SK-N-SH treated with all-trans-retinoic acid at 6 μM for 48 hours (cell line): ENCODE results near the gene MRGPRE.

ENCODE experiments used
- ATAC-seq: fragments of 200-7000 bp; cut with Tn5 transposase; 3 replicates; pipeline ENCODE4 v1.9.1; 2020; ENCODE audit warnings: mild to moderate bottlenecking, moderate library complexity
- ARNTL ChIP-seq: fragments of 450-650 bp; formaldehyde crosslinking; IDR thresholded peaks from 2 replicates; pipeline ENCODE4 v1.5.0; 2020; ENCODE audit warnings: low read depth, mild to moderate bottlenecking, moderate library complexity, borderline replicate concordance
- BACH2 ChIP-seq: fragments of 250-450 bp; sonication (Bioruptor Pico); IDR thresholded peaks from 2 replicates; pipeline ENCODE4 v1.9.0; 2021; ENCODE audit warnings: mild to moderate bottlenecking, borderline replicate concordance
- CREB5 ChIP-seq: fragments of 250-450 bp; sonication (Bioruptor Pico); IDR thresholded peaks from 2 replicates; pipeline ENCODE4 v1.5.1; 2020; ENCODE audit warnings: low read depth, mild to moderate bottlenecking, moderate library complexity
- CSDC2 ChIP-seq: fragments of 250-450 bp; sonication (Bioruptor Pico); IDR thresholded peaks from 2 replicates; pipeline ENCODE4 v1.5.0; 2020; ENCODE audit warnings: mild to moderate bottlenecking, moderate library complexity
- ESRRG ChIP-seq: fragments of 250-450 bp; sonication (Bioruptor Pico); IDR thresholded peaks from 2 replicates; pipeline ENCODE4 v1.6.1; 2021; ENCODE audit warnings: mild to moderate bottlenecking
- GLIS3 ChIP-seq: fragments of 250-450 bp; sonication (Bioruptor Pico); IDR thresholded peaks from 2 replicates; pipeline ENCODE4 v1.5.0; 2020; ENCODE audit warnings: mild to moderate bottlenecking, moderate library complexity
- ISL1 ChIP-seq: fragments of 250-450 bp; sonication (Bioruptor Pico); IDR thresholded peaks from 2 replicates; pipeline ENCODE4 v2.1.2; 2022; ENCODE audit warnings: mild to moderate bottlenecking, moderate library complexity
- OSR1 ChIP-seq: fragments of 250-450 bp; sonication (Bioruptor Pico); IDR thresholded peaks from 2 replicates; pipeline ENCODE4 v1.8.0; 2022; ENCODE audit warnings: moderate library complexity, mild to moderate bottlenecking, inconsistent platforms
- PATZ1 ChIP-seq: fragments of 250-450 bp; sonication (Bioruptor Pico); IDR thresholded peaks from 2 replicates; pipeline ENCODE4 v1.8.0; 2020; ENCODE audit warnings: mild to moderate bottlenecking, moderate library complexity, borderline replicate concordance
- POU6F1 ChIP-seq: fragments of 250-450 bp; sonication (Bioruptor Pico); IDR thresholded peaks from 2 replicates; pipeline ENCODE4 v1.8.0; 2021; ENCODE audit warnings: low read depth, mild to moderate bottlenecking, moderate library complexity, borderline replicate concordance
- PPARA ChIP-seq: fragments of 250-450 bp; sonication (Bioruptor Pico); IDR thresholded peaks from 2 replicates; pipeline ENCODE4 v1.5.0; 2020; ENCODE audit warnings: mild to moderate bottlenecking, borderline replicate concordance
- RARB ChIP-seq: fragments of 250-450 bp; sonication (Bioruptor Pico); IDR thresholded peaks from 2 replicates; pipeline ENCODE4 v1.8.0; 2021; ENCODE audit warnings: mild to moderate bottlenecking, moderate library complexity
- SNAI2 ChIP-seq: fragments of 250-450 bp; sonication (Bioruptor Pico); IDR thresholded peaks from 2 replicates; pipeline ENCODE4 v1.5.0; 2020; ENCODE audit warnings: mild to moderate bottlenecking, moderate library complexity
- TCF4 ChIP-seq: fragments of 250-450 bp; sonication (Bioruptor Pico); IDR thresholded peaks from 2 replicates; pipeline ENCODE4 v1.8.0; 2021; ENCODE audit warnings: mild to moderate bottlenecking, moderate library complexity, borderline replicate concordance
- TOX ChIP-seq: fragments of 250-450 bp; sonication (Bioruptor Pico); IDR thresholded peaks from 2 replicates; pipeline ENCODE4 v1.8.0; 2021; ENCODE audit warnings: mild to moderate bottlenecking, moderate library complexity, borderline replicate concordance
- TSHZ2 ChIP-seq: fragments of 250-450 bp; sonication (Bioruptor Pico); IDR thresholded peaks from 2 replicates; pipeline ENCODE4 v1.5.0; 2020; ENCODE audit warnings: mild to moderate bottlenecking, moderate library complexity
- ZC3H10 ChIP-seq: fragments of 250-450 bp; sonication (Bioruptor Pico); IDR thresholded peaks from 2 replicates; pipeline ENCODE4 v1.5.1; 2021; ENCODE audit warnings: mild to moderate bottlenecking, moderate library complexity
- ZFP3 ChIP-seq: fragments of 250-450 bp; sonication (Bioruptor Pico); IDR thresholded peaks from 2 replicates; pipeline ENCODE4 v1.5.0; 2020; ENCODE audit warnings: mild to moderate bottlenecking, moderate library complexity
- ZFP30 ChIP-seq: fragments of 450-650 bp; formaldehyde crosslinking; IDR thresholded peaks from 2 replicates; pipeline ENCODE4 v1.5.0; 2022; ENCODE audit warnings: mild to moderate bottlenecking, moderate library complexity
- ZNF565 ChIP-seq: fragments of 450-650 bp; formaldehyde crosslinking; conservative IDR thresholded peaks from 2 replicates; pipeline ENCODE4 v1.5.0; 2020; ENCODE audit warnings: low read depth, mild to moderate bottlenecking, moderate library complexity
- ZNF8 ChIP-seq: fragments of 450-650 bp; formaldehyde crosslinking; IDR thresholded peaks from 2 replicates; pipeline ENCODE4 v1.5.0; 2020; ENCODE audit warnings: mild to moderate bottlenecking, moderate library complexity

MRGPRE gene

GRCh38 chr11:3192511-3193372 is 39.5 kb downstream of the MRGPRE start:
- ATAC-seq, result no peak
- TF ChIP-seq ARNTL (CRISPR knock-in tag), result no peak
- no peak for TF ChIP-seq ZFP30 (CRISPR knock-in tag)
- TF ChIP-seq POU6F1 (CRISPR knock-in tag), result no peak
- no peak for TF ChIP-seq ESRRG (CRISPR knock-in tag)
- TF ChIP-seq ZFP3 (CRISPR knock-in tag), result no peak
- TF ChIP-seq OSR1 (CRISPR knock-in tag), result no peak
- TF ChIP-seq PATZ1, result no peak
- no peak for TF ChIP-seq TSHZ2
- TF ChIP-seq ZNF8 (CRISPR knock-in tag), result no peak
- TF ChIP-seq CREB5 (CRISPR knock-in tag), result no peak
- no peak for TF ChIP-seq SNAI2
- no peak for TF ChIP-seq ISL1 (CRISPR knock-in tag)
- TF ChIP-seq TOX (CRISPR knock-in tag), result no peak
- TF ChIP-seq TCF4 (CRISPR knock-in tag), result no peak
- no peak for TF ChIP-seq GLIS3
- TF ChIP-seq BACH2 (CRISPR knock-in tag), result no peak
- TF ChIP-seq PPARA (CRISPR knock-in tag), result no peak
- TF ChIP-seq CSDC2 (CRISPR knock-in tag), result no peak
- no peak for TF ChIP-seq ZNF565 (CRISPR knock-in tag)
- no peak for TF ChIP-seq RARB (CRISPR knock-in tag)

GRCh38 chr11:3191586-3192324 is 40.5 kb downstream of the MRGPRE start:
- ATAC-seq, result no peak
- no peak for TF ChIP-seq TCF4 (CRISPR knock-in tag)
- TF ChIP-seq TOX (CRISPR knock-in tag), result no peak
- no peak for TF ChIP-seq ZFP3 (CRISPR knock-in tag)
- no peak for TF ChIP-seq POU6F1 (CRISPR knock-in tag)
- TF ChIP-seq PATZ1, result no peak
- no peak for TF ChIP-seq ZC3H10 (CRISPR knock-in tag)
- no peak for TF ChIP-seq RARB (CRISPR knock-in tag)
